ENCODE results near the gene CRADD.

The CRADD gene

GRCh38 chr12:93819050-93819491 lies 141.9 kb downstream of the CRADD start:
- DNase-seq = no peak

DNA sequence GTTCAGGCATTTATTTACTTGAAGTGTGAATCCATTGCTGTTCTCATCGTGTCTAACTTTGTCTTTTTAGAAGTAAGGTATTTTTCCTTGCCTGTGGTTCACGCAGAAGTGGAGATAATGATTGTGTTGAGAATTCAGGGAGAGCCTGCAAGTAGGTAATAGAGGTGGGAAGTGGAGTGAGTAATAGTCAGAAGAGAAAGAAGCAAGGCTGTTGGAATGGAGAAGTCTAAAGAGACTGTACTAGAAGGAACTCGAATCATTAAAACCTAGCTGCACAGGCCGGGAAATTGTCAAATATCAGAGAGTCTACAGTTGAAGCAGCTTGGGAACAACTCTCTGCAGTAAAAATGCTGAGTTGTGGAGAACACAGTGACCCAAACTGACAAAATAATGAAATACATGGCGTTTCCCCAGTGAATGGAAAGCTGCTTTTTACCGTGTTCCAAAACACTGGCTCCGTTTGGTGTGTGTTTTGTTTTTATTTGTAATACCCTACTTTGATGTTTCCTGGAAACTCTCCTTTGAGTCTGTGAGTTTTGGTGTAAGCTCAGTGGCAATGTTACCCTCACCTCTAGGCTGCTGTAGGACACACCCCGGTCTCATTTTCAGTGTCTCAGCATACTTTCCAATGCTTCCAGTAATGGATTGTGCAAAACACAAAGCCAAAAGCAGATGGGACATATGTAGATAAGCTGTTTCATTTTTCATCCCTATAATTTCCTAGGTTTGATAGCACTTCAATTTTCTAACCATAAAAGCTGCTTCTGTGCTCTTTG lies 146.6 kb downstream of the CRADD start:
- DNase-seq = no peak

GRCh38 chr12:93824514-93825500 lies 147.6 kb downstream of the CRADD start:
- no peak for DNase-seq

GRCh38 chr12:93825501-93825888 lies 148.3 kb downstream of the CRADD start:
- no peak for DNase-seq

GRCh38 chr12:93825931-93826555 lies 148.9 kb downstream of the CRADD start:
- no peak for DNase-seq

DNA sequence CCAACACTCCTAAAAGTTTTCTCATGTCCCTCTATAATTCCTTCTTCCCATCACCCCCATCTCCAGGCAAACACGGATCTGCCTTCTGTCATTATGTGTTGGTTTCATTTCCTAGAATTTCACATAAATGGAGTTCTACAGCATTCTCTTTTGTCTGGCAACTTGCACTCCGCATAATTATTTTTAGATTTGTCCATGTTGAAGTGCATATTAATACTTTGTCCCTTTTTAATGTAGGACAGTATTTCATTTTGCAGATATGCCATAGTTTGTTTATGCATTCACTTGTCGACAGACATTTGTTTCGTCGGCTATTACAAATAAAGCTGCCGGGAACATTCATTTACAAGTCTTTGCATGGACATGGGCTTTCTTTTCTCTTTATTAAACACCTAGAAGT lies 150.0 kb downstream of the CRADD start:
- DNase-seq = no peak

DNA sequence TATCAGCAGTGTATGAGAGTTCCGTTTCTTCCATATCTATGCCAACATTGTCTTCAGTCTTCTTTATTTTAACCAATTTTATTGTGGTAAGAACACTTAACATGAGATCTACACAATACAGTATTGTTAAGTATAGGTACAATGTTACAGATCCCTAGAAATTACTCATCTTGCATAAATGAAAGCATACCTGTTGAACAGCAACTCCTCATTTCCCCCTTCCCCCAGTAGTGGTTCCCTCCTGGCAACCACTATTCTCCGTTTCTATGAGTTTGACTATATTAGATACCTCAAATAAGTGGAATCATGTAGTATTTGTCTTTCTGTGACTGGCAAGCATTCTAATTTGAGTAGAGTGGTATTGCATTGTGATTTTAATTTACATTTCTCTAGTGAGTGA lies 150.5 kb downstream of the CRADD start:
- DNase-seq = no peak

GRCh38 chr12:93829016-93829415 lies 151.8 kb downstream of the CRADD start:
- no peak for DNase-seq

GRCh38 chr12:93831374-93831773 lies 154.2 kb downstream of the CRADD start:
- DNase-seq = no peak

DNA sequence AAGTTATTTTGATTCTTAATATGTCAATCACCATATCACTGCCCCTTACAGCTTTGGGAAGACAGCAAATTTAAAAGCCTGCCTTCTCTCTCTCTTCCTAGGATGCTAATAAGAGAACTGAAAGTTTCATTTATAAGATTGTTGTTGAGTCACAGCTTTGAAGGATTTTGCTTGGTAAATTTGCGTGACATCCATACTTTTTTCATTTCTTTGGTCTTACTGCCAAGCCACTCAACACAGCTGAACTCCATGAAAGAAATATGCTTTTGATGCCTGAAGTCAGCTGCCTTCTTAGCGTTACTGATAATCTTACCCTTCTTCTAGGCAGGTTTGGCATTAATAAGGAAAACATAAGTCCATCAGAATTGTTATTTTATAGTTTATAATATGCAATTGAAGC lies 155.0 kb downstream of the CRADD start:
- no peak for DNase-seq

DNA sequence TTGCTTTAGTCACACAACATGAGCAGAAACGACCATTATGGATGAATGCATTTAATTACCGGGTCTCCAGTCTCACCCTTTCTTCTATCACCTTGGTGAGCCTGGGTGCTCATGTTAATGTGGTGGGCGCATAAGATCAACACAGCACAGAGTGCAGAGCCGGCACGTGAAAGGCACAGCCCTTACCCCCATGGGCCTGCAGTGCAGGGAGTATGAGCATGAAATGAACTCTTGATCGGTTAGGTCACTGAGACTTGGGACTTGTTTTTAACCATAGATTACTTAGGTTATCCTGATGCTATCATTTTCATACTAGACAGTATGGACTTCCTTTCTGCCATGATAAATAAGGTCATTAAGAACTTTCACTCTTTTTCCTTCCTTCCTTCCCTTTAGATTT lies 156.8 kb downstream of the CRADD start:
- DNase-seq = no peak

- no peak for DNase-seq
Observed at GRCh38 chr12:93836620-93837260, 159.6 kb downstream of the CRADD start.

- DNase-seq = peak; percentile 44
Observed at GRCh38 chr12:93838193-93838592, 161.0 kb downstream of the CRADD start.

GRCh38 chr12:93839064-93839463 lies 161.9 kb downstream of the CRADD start:
- DNase-seq = peak; percentile 53

- no peak for DNase-seq
Observed at GRCh38 chr12:93841671-93842070, 164.5 kb downstream of the CRADD start.

DNA sequence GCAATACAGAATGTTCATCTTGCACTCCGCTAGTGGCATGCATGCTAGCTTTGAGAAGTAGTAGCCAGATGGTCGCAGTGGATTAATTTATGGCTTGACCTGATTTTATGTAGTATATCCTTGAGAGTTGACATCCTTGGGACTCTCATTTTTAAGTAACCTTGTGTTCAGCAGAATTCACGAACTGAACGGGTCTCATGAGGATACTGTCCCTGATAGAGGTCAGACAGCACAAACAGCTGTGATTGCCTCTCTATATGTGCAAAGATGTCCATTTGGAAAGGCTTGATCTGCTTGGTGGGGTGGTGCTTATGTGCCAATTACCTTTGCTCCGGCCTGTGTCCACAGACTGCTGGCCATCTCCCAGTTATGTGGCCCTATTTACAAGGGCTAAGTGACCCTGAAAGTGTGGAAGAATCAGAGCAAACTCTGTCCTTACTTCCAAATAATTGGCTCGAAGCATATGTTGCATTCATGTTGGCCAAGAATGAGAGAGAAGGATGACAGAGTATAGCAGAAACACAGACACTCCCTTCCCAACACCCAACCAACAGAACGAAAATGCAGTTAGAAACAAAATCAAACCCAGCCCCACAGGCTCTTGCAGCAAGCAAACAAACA lies 167.1 kb downstream of the CRADD start:
- no peak for DNase-seq

- DNase-seq = no peak
Observed at GRCh38 chr12:93846936-93847516, 169.9 kb downstream of the CRADD start.

DNA sequence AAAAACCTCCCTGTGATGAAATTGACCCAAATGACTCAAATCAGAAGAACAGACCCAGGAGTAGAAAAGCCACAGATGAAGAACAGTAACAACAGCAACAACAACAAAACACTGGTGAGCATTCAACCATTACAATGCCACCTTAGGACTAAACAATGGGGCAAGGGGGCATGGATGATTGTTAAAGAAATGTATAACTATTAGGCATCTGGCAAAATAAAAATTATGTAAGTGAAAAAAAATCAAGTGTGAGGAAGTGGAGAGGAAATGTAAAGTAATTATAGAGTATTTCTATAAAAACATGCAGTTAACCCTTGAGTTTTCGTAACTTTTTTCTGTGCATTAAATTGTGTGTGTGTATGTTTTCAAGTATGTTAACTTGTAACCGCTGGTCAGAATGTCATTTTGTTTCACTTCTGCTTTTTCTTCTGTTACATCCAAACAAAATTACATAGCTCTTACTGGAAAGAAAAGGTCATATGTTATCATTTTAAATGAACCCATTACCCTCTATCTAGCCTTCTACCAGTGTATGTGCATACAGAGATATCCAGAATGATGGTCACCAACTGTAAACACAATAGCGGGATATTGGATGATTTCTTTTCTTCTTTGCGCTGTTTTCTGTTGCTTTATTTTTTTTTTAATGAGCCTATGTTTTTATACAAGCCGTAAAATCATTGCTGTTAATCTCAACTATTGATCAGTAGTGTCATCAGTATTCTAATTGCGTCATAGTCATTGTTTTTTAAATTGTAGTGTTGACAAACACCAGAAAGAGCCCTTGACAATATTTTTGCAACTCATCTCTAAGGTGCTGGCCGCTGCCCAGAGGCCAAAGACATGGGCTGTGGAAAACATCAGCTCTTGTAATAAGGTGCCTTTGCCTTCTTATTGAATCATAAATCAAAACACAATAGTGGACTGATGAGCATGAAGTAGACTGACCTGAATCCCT lies 170.6 kb downstream of the CRADD start:
- no peak for DNase-seq

- no peak for DNase-seq
Observed at GRCh38 chr12:93848523-93849101, 171.4 kb downstream of the CRADD start.

DNA sequence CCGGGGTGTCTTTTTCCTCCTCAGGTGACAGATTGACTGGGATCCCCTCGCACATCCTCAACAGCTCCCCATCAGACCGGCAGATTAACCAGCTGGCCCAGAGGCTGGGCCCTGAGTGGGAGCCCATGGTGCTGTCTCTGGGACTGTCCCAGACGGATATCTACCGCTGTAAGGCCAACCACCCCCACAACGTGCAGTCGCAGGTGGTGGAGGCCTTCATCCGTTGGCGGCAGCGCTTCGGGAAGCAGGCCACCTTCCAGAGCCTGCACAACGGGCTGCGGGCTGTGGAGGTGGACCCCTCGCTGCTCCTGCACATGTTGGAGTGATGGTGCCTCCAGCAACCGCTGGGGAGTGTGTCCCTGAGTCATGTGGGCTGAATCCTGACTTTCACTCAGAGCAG lies 172.8 kb downstream of the CRADD start:
- DNase-seq = no peak
